K562 (cell line): ENCODE results near the gene NOL12. TPM values are rescaled to one million over a fixed set of nuclear protein-coding genes. Genes with fewer than 3 reads are reported as not detected.

Source experiments
- BDP1 ChIP-seq: IDR thresholded peaks from 3 replicates; pipeline ENCODE4 v1.6.1; 2011; ENCODE audit not compliant: insufficient read length, insufficient read depth
- CCAR2 ChIP-seq: fragments of 200-400 bp; formaldehyde crosslinking; IDR thresholded peaks from 2 replicates; pipeline ENCODE4 v1.6.1; 2017; ENCODE audit warnings: mild to moderate bottlenecking, low read depth, low read length
- FOXA1 ChIP-seq: fragments of 450-650 bp; IDR thresholded peaks from 2 replicates; pipeline ENCODE4 v1.6.1; 2016; ENCODE audit warnings: mild to moderate bottlenecking, borderline replicate concordance
- FOXJ3 ChIP-seq: sonication (generic); formaldehyde crosslinking; IDR thresholded peaks from 2 replicates; pipeline ENCODE4 v1.4.0; 2020; ENCODE audit warnings: mild to moderate bottlenecking, missing genetic modification reagents
- FOXM1 ChIP-seq, 2 experiments: fragments of 450-650 bp in 1 of 2; sonication (generic) in 1 of 2; formaldehyde crosslinking in 1 of 2; IDR thresholded peaks; 2 replicates each; pipeline versions ENCODE4 v1.6.1 to v1.9.0; 2017 to 2022; ENCODE audit warnings: low read depth in 2 of 2, mild to moderate bottlenecking in 2 of 2, missing genetic modification reagents in 1 of 2, moderate library complexity in 1 of 2
- HMGN3 ChIP-seq: IDR thresholded peaks from 2 replicates; pipeline ENCODE4 v1.6.1; 2011; ENCODE audit warnings: borderline replicate concordance, low read depth, mild to moderate bottlenecking, mixed read lengths, low read length; ENCODE audit not compliant: insufficient read length; ENCODE audit errors: extremely low read depth
- HNRNPUL1 ChIP-seq: fragments of 200-400 bp; formaldehyde crosslinking; IDR thresholded peaks from 2 replicates; pipeline ENCODE4 v1.6.1; 2017; ENCODE audit warnings: low read length
- MTF1 ChIP-seq: fragments of 250-450 bp; sonication (Bioruptor Pico); IDR thresholded peaks from 2 replicates; pipeline ENCODE4 v1.9.0; 2021; ENCODE audit warnings: moderate library complexity, mild to moderate bottlenecking, inconsistent platforms, borderline replicate concordance
- PHTF2 ChIP-seq: fragments of 250-450 bp; sonication (Bioruptor Pico); IDR thresholded peaks from 2 replicates; pipeline ENCODE4 v1.5.0; 2021; ENCODE audit warnings: mild to moderate bottlenecking
- PTTG1 ChIP-seq: fragments of 450-650 bp; IDR thresholded peaks from 2 replicates; pipeline ENCODE4 v1.6.1; 2016; ENCODE audit warnings: low read depth, mild to moderate bottlenecking, missing genetic modification characterization, missing compliant biosample characterization
- RBM14 ChIP-seq: fragments of 200-400 bp; formaldehyde crosslinking; IDR thresholded peaks from 2 replicates; pipeline ENCODE4 v1.6.1; 2018; ENCODE audit warnings: low read depth, mild to moderate bottlenecking, low read length, moderate library complexity, borderline replicate concordance; ENCODE audit not compliant: insufficient read depth
- TAF15 ChIP-seq: fragments of 200-400 bp; formaldehyde crosslinking; IDR thresholded peaks from 2 replicates; pipeline ENCODE4 v1.6.1; 2017; ENCODE audit warnings: mild to moderate bottlenecking, low read depth, low read length, moderate library complexity
- TCF7 ChIP-seq: sonication (generic); IDR thresholded peaks from 2 replicates; pipeline ENCODE4 v1.6.1; 2016; ENCODE audit warnings: antibody characterized with exemption, borderline replicate concordance
- polyA plus RNA-seq, 8 experiments: library from polyadenylated mRNA; depleted of rRNA in 4 of 8; stranded (reverse) in 5 of 8; unstranded in 3 of 8; fragments of >200 nt; fragmentation: Nextera tagmentation in 2 of 8; fragmentation: Illumina TruSeq in 1 of 8; extraction: Ambion mirVana in 2 of 8; extraction: Trizol in 1 of 8; gene quantifications; 2 replicates each; pipeline versions ENCODE4 v1.2.1 to v1.2.3, GENCODE V29; 2011 to 2014; ENCODE audit warnings: inconsistent platforms in 1 of 8, missing spikeins in 1 of 8
- total RNA-seq, 7 experiments: library from RNA; depleted of rRNA in 6 of 7; stranded (reverse); fragments of >200 nt in 6 of 7; fragmentation: Illumina TruSeq in 2 of 7; extraction: Trizol in 2 of 7; gene quantifications; 2 replicates each; pipeline versions ENCODE4 v1.2.1 to v1.2.3, GENCODE V29; 2011 to 2021; ENCODE audit warnings: low replicate concordance in 1 of 7
- TF ChIP-seq, protein P1 (sequence below), 2 experiments: fragments of 450-650 bp; formaldehyde crosslinking in 1 of 2; IDR thresholded peaks; 2 replicates each; pipeline versions ENCODE4 v1.4.0 to v1.6.1; 2014 to 2020; ENCODE audit warnings: mild to moderate bottlenecking in 2 of 2, borderline replicate concordance in 1 of 2, low read depth in 1 of 2
- TF ChIP-seq, protein P2 (sequence below): sonication (generic); formaldehyde crosslinking; IDR thresholded peaks from 2 replicates; pipeline ENCODE4 v1.8.0; 2023; ENCODE audit warnings: mild to moderate bottlenecking, missing genetic modification reagents

The NOL12 gene
- total and polyA plus RNA-seq, 9 of the 15 experiments (the other 6 are each of a cell fraction or from before 2014, with no cell fraction given): 2.8 to 40.9 (median 28.5) TPM

GRCh38 chr22:37676736-37677492, 9.2 kb upstream of the NOL12 start (continued):
- TF ChIP-seq FOXA1 (no peak), HNRNPUL1 (no peak), HMGN3 (peak; percentile 74), FOXJ3 (CRISPR knock-in tag) (no peak), PHTF2 (CRISPR knock-in tag) (no peak), TAF15 (no peak), PTTG1 (no peak), FOXM1 (IDR thresholded peaks at IDR 0.05; ENCODE audit: low read depth) (no peak), FOXM1 (CRISPR knock-in tag; IDR thresholded peaks at IDR 0.05; ENCODE audit: low read depth) (no peak), BDP1 (no peak), RBM14 (no peak), MTF1 (CRISPR knock-in tag) (no peak), TCF7 (0 out of 2 replicates have a peak, but pooled peaks have one; percentile 43), CCAR2 (no peak)
- TF ChIP-seq, protein P1, sequence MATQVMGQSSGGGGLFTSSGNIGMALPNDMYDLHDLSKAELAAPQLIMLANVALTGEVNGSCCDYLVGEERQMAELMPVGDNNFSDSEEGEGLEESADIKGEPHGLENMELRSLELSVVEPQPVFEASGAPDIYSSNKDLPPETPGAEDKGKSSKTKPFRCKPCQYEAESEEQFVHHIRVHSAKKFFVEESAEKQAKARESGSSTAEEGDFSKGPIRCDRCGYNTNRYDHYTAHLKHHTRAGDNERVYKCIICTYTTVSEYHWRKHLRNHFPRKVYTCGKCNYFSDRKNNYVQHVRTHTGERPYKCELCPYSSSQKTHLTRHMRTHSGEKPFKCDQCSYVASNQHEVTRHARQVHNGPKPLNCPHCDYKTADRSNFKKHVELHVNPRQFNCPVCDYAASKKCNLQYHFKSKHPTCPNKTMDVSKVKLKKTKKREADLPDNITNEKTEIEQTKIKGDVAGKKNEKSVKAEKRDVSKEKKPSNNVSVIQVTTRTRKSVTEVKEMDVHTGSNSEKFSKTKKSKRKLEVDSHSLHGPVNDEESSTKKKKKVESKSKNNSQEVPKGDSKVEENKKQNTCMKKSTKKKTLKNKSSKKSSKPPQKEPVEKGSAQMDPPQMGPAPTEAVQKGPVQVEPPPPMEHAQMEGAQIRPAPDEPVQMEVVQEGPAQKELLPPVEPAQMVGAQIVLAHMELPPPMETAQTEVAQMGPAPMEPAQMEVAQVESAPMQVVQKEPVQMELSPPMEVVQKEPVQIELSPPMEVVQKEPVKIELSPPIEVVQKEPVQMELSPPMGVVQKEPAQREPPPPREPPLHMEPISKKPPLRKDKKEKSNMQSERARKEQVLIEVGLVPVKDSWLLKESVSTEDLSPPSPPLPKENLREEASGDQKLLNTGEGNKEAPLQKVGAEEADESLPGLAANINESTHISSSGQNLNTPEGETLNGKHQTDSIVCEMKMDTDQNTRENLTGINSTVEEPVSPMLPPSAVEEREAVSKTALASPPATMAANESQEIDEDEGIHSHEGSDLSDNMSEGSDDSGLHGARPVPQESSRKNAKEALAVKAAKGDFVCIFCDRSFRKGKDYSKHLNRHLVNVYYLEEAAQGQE (IDR thresholded peaks at IDR 0.05; ENCODE audit: borderline replicate concordance): no peak; the same call in 1 of the 2 replicates
- TF ChIP-seq, protein P1 (CRISPR knock-in tag; IDR thresholded peaks at IDR 0.05; ENCODE audit: low read depth): no peak
- TF ChIP-seq, protein P2, sequence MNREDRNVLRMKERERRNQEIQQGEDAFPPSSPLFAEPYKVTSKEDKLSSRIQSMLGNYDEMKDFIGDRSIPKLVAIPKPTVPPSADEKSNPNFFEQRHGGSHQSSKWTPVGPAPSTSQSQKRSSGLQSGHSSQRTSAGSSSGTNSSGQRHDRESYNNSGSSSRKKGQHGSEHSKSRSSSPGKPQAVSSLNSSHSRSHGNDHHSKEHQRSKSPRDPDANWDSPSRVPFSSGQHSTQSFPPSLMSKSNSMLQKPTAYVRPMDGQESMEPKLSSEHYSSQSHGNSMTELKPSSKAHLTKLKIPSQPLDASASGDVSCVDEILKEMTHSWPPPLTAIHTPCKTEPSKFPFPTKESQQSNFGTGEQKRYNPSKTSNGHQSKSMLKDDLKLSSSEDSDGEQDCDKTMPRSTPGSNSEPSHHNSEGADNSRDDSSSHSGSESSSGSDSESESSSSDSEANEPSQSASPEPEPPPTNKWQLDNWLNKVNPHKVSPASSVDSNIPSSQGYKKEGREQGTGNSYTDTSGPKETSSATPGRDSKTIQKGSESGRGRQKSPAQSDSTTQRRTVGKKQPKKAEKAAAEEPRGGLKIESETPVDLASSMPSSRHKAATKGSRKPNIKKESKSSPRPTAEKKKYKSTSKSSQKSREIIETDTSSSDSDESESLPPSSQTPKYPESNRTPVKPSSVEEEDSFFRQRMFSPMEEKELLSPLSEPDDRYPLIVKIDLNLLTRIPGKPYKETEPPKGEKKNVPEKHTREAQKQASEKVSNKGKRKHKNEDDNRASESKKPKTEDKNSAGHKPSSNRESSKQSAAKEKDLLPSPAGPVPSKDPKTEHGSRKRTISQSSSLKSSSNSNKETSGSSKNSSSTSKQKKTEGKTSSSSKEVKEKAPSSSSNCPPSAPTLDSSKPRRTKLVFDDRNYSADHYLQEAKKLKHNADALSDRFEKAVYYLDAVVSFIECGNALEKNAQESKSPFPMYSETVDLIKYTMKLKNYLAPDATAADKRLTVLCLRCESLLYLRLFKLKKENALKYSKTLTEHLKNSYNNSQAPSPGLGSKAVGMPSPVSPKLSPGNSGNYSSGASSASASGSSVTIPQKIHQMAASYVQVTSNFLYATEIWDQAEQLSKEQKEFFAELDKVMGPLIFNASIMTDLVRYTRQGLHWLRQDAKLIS (CRISPR knock-in tag): no peak
